NCI-H2171 treated with DMSO at 0.1 percent for 48 hours (cell line): ENCODE measurements around the gene OSBPL2.

Experiments used
- DNase-seq: peaks from one replicate; lab custom pipeline; 2025; lab: John Stamatoyannopoulos, UW

OSBPL2 gene

DNA sequence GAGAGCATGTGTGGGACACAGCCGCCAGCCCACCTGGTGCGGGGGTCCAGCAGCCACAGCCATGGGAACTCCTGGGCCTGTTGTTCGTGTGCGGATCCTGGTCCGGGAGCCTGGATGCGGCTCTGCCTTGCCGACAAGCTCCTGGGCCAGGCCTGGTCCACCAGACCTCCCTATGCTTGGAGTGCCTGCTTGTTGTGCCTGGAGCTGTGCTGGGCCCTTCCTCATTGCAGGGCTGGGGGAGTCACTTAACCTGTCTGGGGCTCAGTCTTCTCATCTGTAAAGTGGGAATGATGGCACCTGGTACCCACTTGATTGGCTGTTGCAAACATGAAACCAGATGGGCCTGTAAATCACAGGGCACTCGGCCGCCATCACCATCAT lies 2.6 kb upstream of the OSBPL2 start:
- no peak for DNase-seq

DNA sequence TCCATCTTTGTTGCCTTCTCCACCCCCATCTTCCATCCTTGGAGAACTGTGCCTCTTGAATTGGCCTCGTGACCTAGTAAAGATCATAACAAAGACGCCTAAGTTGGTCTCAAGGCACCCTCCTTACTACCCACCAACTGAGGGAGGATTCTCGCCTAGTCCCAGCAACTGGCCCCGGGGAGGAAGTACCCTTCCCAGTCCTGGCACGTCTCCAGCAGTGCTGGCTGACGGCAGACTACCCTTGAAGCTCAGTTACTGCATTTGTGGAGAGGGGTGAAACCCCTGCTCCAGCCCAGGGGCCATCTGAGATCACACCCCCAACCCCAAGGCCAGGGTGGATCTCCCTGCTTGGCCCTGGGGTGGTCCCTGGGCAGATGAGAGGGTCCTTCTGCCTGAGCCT lies 2.1 kb upstream of the OSBPL2 start:
- DNase-seq = no peak

DNA sequence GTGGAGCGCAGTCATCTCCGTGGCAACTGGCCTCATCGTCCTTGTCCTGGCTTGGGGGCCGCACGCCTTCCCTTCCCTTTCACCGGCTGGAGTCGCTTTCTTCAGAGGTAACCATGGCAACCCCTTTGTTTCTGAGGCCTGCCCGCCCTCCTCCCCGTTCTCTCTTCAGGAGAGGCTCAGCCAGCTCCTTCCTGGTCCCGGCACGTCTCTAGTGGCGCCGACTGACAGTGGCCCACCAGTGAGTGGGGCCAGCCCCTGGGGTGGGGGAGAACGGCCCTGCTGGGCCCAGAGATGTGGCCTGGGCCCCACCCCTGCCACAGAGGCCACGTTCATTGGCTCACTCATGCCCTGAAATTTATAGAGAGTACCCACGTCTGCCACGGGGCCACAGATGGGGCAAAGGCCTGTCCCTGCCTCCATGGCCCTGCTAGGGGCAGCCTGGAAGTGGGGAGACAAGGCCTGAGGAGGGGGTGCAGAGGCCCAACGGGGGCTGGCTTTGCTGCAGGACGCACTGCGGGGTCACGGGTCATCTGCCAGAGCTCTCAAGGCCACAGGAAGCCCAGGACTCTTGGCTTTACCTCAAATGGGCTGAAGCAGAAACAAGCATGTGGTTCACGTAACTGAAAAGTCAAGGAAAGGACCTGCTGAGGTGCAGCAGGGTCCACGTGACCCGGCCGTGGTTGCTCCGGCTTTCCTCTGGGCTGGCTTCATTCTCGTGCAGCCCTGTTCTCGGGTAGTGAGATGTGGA lies 1.4 kb upstream of the OSBPL2 start:
- DNase-seq = no peak

DNA sequence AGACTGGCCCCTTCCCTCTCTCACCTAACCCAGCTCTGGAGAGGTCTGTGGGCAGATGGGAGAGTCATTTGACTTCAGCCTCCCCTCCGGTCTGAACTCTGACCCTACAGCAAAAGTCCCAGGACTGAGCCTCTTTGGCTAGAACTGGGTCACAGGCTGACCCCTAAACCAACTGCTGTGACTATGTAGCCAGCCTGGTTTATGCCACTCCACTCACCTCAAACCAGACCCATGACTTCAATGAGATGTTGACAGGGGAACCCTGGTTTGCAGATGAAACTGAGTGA lies 864 bp upstream of the OSBPL2 start:
- no peak for DNase-seq

DNA sequence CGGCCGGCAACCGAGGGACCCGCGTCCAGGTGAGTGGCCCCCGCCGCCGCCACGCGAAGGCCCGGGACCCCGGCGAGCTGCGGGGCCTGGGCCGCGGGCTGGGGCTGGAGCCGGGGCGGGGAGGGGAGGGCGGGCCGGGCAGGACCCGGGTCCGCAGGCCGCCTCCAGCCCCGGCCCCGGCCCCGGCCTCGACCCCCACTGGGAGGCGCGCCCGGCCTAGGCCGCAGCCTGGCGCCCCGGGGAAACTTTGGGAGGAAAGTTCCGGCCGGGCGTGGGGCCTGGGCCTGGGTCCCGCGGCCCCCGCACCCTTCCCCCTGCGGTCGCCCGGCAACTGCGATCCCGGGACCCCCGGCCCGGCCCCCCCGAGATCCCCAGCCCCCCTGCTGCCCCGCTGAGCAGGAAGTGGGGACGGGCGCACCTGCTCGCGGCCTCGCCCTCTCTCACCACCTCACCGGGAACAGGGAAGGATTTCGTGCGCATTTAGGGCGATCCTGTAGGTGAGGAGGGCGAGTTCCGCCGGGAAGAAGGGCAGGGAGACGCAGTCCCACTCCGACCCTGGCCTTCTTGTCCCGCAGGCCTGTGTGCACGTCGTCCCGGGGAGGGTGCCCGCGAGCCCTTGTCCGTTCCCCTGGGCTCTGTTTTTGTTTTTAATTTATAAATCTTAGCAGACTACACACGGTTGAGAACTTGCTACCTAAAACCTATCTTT lies 402 bp downstream of the OSBPL2 start:
- peak; percentile 28 for DNase-seq

DNA sequence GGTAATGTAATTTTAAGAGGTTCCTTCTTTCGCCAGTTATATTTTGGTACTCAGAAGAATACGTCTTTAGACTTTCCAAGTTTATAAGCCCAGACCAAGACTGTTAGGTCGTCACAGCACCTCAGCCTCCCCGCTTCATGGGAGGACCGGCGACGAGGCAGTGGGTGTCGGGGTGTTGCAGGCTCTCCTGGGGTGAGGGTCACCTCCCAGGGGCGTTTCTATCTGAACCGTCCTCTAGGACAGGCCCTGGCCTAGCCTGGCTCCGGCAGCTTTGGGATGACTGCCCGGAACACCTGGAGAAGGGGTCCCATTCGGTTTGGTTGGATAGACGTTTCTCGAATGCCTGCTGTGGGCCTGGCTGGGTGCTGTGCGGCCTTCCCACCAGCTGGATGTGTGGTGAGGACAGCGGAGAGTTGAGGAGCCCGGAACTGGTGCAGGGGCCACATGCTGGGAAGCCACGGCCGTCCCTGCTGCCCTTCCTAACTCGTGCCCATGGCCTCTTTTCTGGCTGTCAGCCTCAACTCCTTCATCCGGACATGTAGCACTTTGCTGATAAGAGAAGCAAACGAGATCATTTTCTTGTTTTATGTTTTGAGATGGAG lies 1.1 kb downstream of the OSBPL2 start:
- no peak for DNase-seq

DNA sequence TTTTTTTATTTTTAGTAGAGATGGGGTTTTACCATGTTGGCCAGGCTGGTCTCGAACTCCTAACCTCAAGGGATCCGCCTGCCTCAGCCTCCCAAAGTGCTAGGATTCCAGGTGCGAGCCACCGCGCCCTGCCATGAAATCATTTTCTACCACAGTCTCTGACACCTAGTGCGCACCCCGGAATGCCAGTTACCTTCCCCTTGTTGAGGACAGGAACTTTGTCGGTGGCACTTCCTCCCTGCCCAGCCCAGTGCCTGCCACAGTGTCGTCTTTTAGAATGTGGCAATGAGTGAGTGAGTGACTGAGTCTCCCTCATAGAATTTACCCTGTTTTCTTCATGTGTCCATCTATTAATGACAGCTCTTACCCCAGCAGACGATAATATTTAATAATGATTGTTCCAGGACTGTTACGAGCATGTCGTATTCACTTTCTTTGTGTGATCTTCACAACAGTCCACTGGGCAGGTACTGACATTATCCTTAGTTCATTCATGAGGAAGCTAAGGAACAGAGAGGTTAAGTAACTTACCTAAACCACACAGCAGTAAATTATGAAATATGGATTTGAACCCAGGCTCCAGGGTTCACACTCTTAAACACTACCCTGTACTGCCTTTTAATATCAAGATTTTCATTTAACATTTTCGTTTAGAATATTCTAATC lies 1.8 kb downstream of the OSBPL2 start:
- DNase-seq = no peak

DNA sequence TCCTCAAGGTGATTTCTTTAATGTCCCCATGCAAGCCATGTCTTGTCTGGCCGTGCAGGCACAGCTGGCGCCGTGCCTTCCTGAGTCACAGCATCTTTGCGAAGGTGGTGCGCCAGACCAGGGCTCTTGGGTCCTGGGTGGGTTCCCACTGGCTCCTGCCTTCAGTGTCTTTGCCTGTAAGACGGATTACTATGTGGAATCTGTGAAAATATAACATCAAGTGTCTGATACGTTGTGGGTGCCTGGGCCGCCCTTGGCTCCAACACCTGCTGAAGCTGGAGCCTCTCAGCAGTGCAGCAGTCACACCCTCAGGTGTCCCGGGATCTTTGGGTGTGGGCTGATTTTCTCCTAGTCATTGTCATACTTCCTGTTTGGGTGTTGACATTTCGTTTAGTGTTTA lies 3.2 kb downstream of the OSBPL2 start:
- no peak for DNase-seq

DNA sequence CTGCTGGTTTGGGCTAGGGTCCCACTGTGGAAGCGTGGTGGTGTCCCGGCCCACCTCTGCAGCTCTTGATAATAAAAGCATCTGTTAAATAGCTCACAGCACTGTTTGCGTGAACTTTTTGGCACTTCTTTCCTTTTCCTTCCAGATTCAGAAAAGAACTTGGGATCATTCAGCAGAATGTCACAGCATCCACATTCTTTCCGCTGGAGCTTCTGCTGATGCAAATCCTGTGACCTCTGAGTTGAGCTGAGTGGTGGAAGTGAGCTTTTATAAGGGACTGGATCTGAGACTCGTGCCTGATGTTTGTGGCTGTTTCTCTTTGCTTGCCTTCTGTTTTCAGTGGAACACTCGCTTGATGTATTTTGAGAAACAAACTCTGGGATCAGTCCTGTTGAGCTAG lies 3.9 kb downstream of the OSBPL2 start:
- DNase-seq = no peak

DNA sequence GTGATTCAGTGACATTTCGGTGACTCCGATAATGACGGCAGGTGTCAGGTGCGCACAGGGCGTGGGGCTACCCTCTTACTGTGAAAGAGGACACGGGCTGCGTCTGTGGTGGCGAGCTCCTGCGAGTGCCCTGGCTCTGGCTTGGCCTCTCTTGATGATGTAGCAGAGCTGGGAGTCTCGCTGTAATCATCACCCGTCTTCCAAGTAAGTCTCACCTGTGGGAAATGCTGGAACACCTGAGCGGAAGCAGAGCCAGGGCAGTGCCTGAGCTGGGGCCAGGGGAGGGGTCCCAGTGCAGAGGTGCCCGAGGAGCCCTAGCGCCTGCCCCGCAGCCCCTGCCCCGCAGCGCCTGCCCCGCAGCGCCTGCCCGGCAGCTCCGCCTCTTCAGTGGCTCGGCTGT lies 4.8 kb downstream of the OSBPL2 start:
- no peak for DNase-seq

DNA sequence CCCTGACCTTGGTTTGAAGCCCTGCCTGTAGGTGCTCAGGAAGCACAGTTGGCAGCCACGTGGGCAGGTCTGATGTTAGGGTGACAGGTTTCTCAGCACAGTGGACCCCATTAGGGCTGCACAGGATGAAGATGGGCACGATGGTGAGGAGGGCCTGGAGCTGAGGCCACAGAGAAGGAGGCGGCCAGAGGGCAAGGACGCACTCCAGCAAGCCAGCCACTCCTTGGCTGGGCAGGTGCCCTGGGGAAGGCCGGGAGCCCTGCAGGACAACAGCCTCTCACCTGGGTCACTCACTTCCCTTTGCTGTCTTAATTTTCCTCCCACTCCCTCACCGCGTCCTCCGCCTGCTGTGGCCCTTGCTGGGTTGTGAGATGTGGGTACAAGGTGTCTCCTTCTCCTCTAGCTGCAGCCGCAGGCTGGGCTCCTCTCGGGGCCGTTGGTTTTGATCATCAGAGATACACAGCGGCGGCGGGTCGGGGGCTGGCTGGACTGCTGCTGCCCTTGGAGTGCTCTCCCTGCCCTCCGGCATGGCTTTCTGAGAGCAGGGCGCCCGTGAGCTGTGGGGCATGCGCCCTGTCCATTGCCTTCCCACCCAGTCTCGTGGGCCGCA lies 5.7 kb downstream of the OSBPL2 start:
- no peak for DNase-seq

DNA sequence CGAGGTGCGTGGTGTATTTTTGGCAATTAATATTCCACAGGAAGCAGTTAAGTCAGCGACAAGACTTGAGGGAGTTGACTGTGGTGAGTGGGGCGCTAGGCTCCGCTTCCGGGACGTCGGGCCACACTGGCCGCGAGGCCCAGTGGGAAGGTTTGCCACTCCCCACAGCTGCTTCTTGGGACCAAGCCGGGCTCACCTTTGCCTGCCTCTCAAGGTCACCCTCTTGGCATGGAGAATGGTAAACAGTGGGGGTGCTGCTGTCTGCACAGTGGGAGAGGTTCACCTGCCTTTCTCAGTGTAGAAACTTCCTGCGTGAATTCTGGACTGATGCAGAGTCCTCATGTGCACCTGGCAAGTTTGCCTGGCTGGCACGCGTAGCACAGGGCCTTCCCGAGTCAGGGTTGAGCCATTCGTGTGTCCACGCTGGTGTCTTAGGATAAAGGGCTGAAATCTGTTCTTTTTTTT lies 6.4 kb downstream of the OSBPL2 start:
- DNase-seq = no peak

DNA sequence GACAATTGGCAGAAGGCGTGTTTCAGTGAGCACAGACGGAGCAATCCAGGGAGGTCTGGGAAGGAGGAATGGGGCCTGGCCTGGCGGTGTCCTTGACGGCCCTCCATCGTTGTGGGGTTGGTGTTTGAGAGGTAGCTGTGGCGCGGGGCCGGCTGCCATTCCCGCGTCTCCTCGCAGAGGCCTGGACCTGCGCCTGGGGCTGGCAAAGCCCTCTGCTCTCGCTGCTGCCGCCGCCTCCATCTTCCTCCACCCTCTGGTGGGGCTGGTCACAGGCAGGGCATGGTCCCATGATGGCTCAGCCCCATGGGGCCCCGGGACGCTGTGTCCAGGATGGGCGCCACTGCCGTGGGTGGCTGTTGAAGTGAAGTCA lies 7.6 kb downstream of the OSBPL2 start:
- DNase-seq = no peak

DNA sequence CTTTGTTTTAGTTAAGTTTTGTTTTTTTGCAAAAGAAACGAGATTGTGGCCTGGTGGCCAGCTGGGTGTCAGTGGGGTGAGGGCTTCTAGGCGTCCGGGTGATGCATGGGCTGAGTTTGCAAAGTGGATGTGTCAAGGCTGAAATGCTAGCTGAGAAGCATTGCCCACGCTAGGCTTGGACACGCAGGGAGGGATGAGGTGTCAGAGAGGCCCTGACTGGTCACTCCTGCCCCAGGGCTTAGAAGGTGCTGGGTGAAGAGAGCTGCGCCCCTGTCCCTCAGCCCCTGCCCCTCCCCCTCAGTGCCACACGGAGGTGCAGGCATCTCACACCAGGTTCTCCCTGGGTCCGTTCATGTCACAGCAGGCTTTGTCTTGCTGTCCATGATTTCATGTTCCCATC lies 8.1 kb downstream of the OSBPL2 start:
- no peak for DNase-seq

DNA sequence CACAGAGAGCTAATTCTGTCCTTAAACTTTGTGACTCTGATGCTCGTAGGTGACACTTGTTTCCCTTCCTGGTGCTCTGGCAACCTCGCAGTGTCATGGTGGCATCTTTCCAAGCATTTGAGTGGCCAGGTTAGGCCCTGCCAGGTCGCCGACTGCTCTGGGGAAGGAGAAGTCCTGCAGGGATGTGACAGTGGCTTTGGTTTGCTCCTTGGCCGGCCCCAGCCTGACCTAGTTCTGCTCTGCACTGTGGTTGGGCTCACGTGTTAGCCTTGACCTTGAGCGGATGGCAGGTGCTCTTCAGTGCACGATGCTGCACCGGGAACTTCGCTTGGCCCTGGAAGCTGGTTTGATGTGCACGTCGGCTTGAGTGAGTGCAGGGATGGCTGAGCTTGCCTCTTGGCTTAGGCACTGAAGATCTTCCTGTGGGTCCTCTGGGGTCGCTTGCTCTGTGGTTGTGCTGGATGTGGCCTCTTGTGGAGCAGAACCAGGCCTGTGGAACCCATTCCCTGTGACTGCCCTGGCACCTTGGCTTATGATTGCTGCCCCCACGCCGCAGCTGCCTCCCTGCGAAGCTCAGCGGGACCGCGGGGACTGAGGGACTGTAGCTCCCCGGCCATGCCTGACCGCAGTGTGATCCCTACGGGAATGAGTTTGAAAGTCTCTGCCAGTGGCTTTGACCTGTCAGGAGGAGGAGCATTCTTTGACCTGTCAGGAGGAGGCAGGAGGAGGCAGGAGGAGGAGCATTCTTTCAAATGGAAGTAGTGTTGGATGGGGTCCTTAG lies 8.7 kb downstream of the OSBPL2 start:
- DNase-seq = no peak

DNA sequence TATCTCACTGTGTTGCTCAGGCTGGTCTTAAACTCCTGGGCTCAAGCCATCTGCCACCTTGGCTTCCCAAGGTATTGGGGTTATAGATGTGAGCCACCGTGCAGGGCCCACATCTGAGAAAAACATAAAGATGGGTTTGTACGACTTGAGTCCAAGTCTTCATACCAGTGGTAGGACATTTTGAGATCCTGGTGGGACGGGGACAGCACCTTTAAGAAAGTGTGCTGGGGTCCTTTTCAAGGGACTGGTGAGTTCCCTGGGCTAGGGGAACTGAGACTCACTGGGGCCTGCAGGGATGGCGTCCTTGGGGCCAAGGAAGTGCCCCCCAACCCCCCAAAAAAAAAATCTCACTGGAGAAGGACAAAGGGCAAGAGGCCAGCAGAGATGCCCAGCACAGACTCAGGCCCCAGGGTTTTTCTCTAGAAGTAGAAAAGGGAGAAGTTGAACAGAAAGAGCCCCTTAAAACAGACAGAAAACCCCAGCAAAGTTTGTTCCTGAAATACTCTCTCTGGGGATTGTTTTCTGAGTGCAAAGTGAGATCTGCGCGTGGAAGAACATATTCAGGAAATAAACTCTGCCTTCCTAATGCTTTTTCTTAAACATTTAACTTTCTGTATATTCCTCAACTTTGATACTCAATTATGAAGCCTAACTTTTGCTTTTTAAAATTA lies 10.7 kb downstream of the OSBPL2 start:
- no peak for DNase-seq

DNA sequence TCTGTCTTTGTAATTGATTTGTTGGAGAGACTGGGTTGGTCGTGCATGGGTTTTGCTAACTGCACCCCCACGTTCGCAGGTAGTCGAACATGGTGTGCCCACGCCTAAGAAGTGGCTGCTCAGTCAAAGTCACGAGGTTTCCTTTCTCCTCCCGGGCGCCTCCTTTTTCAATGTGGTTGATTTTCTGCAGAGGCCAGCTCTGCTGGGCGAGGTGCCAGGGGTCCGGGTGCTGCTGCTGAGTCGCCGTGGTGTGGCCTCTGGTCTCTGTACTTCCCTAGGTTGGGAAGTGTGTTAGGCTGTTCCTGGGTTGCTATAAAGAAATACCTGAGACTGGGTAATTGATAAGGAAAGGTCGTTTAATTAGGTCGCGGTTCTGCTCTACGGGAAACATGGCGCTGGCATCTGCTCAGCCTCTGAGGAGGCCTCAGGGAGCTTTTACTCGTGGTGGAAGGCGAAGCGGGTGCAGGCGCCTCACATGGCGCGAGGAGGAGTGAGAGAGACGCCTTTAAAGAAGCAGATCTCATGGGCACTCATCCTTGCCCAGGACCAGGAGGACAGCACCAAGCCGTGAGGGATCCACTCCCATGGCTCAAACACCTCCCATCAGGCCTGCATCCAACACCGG lies 14.1 kb downstream of the OSBPL2 start:
- no peak for DNase-seq

DNA sequence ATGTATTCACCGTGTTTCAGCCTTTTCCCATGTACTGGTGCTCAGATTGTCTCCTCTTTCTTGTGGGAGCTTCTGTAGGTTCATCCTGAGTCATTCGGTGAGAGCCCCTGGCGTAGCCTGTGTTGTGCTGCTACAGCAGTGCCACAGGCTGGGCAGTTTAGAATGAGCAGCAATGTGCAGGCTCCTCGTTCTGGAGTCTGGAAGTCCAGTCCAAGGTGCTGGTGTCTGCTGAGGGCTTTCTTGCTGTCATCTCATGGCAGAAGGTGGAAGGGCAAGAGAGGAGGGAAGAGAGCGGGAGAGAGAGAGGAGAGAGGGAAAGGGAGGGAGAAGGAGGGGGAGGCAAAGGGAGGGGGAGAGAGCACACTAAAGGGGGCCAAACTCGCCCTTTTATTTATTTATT lies 15.1 kb downstream of the OSBPL2 start:
- DNase-seq = no peak

DNA sequence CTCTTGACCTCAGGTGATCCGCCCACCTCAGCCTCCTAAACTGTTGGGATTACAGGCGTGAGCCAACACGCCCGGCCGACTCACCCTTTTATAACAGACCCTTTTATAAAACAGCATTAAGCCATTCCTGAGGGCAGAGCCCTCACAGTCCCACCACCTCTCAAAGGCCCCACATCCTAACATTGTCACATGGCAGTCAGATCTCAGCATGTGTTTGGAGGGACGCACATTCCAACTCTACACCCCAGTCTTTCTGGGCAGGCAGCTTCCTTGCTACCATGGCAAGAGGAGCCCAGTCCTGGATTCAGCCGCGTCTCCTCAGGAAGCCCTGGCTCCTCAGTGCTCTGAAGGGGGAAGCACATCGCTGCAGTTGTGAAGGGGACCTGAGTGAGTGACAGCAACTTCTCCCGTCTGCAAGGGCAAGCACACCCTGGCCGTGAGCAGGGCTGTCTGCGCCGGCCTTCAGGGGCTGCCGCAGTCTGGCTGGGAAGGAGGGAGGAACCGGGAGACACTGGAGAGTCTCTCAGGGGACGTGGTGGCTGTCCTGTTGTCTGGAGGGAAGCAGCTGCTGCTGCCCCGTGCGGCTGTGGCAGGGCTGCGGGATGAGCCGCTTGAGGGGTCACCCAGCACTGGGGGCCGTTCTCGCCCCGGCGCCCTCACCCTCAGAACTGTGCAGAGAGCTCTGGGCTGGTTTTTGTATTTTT lies 15.9 kb downstream of the OSBPL2 start:
- no peak for DNase-seq

DNA sequence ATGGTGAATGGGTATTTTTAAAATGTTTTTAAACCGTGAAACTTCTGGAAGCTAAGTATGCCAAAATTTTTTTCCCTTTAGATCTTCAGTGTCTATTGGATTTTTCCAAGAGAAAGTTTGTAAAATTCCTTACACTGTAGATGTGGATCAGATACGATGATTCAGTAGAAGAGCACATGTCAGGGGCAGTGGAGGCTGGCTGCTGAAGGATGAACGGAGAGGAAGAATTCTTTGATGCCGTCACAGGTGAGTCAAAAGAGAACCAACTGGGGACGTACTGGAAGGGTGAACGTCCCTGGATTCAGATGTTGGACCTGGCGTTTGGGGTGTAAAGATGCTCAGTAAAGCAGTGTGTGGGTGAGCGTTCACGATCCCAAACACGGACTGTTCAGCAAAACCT lies 17.7 kb downstream of the OSBPL2 start:
- DNase-seq = no peak
